Endothelial cell of umbilical vein (primary cell): ENCODE results near the gene LIPF. TPM values are rescaled to one million over a fixed set of nuclear protein-coding genes. Genes with fewer than 3 reads are reported as not detected.

Experiments used
- BruUV-seq: library from RNA; stranded (reverse); fragments of 400-500 nt; replicated peaks from 2 replicates; lab custom pipeline; 2021; lab: Mats Ljungman, UMichigan
- CTCF ChIA-PET: fragments of 300-600, 350-600 bp; sonication (Branson Sonifier 250); formaldehyde crosslinking; loops from one replicate; lab custom pipeline; 2021; ENCODE audit warnings: antibody characterized with exemption, inconsistent platforms; lab: Charles Lee
- POLR2A ChIA-PET: fragments of 300-600, 350-600 bp; sonication (Branson Sonifier 250); formaldehyde crosslinking; loops from one replicate; lab custom pipeline; 2021; ENCODE audit warnings: antibody characterized with exemption, inconsistent platforms; lab: Charles Lee
- DNase-seq: peaks from one replicate; pipeline ENCODE4 v3.0.0-alpha.2; 2011; ENCODE audit warnings: low read depth, low spot score
- FAIRE-seq: peaks from 2 replicates; lab custom pipeline; 2011; peaks lifted over from hg19 to GRCh38; lab: Jason Lieb, UNC
- H2AFZ ChIP-seq: 2 replicates; pipeline ENCODE4 v1.6.0; 2012; ENCODE audit warnings: low read depth, low read length, control low read depth, inconsistent platforms
- H3K27ac ChIP-seq: 2 replicates; pipeline ENCODE4 v1.5.1; 2011; ENCODE audit warnings: low read depth, mild to moderate bottlenecking, control low read depth, low read length, moderate library complexity; ENCODE audit not compliant: insufficient read depth
- H3K27me3 ChIP-seq, 2 experiments: 2 replicates each; pipeline versions ENCODE4 v1.6.0 to v1.6.1; 2011; ENCODE audit warnings: low read length in 2 of 2, mixed read lengths in 1 of 2; ENCODE audit not compliant: control insufficient read depth in 2 of 2, insufficient read depth in 2 of 2
- H3K36me3 ChIP-seq, 2 experiments: 2 replicates in 1 of 2; 3 replicates in 1 of 2; pipeline ENCODE4 v1.5.1; 2011; ENCODE audit warnings: low read length in 2 of 2, mild to moderate bottlenecking in 1 of 2, moderate library complexity in 1 of 2; ENCODE audit not compliant: control insufficient read depth in 2 of 2, insufficient read depth in 2 of 2; ENCODE audit errors: extremely low read depth in 1 of 2
- H3K4me1 ChIP-seq: 3 replicates; pipeline ENCODE4 v1.5.1; 2011; ENCODE audit warnings: mild to moderate bottlenecking, low read length; ENCODE audit not compliant: control insufficient read depth, insufficient read depth; ENCODE audit errors: extremely low read depth
- H3K4me2 ChIP-seq: 2 replicates; pipeline ENCODE4 v1.6.1; 2011; ENCODE audit warnings: low read length, control low read depth, mixed read lengths; ENCODE audit not compliant: insufficient read depth
- H3K4me3 ChIP-seq, 3 experiments: fragments of 200-600 bp in 1 of 3; sonication (generic), shearing (Covaris generic) in 1 of 3; replicated peaks in 1 of 3; 2 replicates each; pipeline ENCODE4 v1.5.1; 2011 to 2016; ENCODE audit warnings: control low read depth in 3 of 3, low read length in 3 of 3, mild to moderate bottlenecking in 2 of 3, inconsistent platforms in 1 of 3, low read depth in 1 of 3, moderate library complexity in 1 of 3; ENCODE audit not compliant: insufficient read depth in 1 of 3
- H3K79me2 ChIP-seq: 2 replicates; pipeline ENCODE4 v1.6.0; 2012; ENCODE audit warnings: low read length, inconsistent platforms; ENCODE audit not compliant: control insufficient read depth, insufficient read depth
- H3K9ac ChIP-seq: replicated peaks from 2 replicates; pipeline ENCODE3; 2011; ENCODE audit warnings: low read length, control low read depth; ENCODE audit not compliant: insufficient read depth; ENCODE audit errors: extremely low read depth
- H3K9me1 ChIP-seq: replicated peaks from 3 replicates; pipeline ENCODE4 v1.6.0; 2011; ENCODE audit warnings: mild to moderate bottlenecking, low read length; ENCODE audit not compliant: control insufficient read depth, insufficient read depth; ENCODE audit errors: extremely low read depth
- H3K9me3 ChIP-seq: replicated peaks from 2 replicates; pipeline ENCODE4 v1.5.1; 2012; ENCODE audit warnings: low read length, inconsistent platforms; ENCODE audit not compliant: control insufficient read depth, insufficient read depth
- H4K20me1 ChIP-seq: replicated peaks from 2 replicates; pipeline ENCODE3; 2011; ENCODE audit warnings: mild to moderate bottlenecking, low read length; ENCODE audit not compliant: control insufficient read depth, insufficient read depth; ENCODE audit errors: extremely low read depth
- EZH2 ChIP-seq: IDR thresholded peaks from 2 replicates; pipeline ENCODE4 v1.6.1; 2012; ENCODE audit warnings: borderline replicate concordance, low read depth, mild to moderate bottlenecking, moderate library complexity, low read length, inconsistent platforms; ENCODE audit not compliant: severe bottlenecking
- FOS ChIP-seq: IDR thresholded peaks from 2 replicates; pipeline ENCODE4 v1.6.1; 2011; ENCODE audit warnings: mild to moderate bottlenecking, low read length, moderate library complexity, borderline replicate concordance; ENCODE audit not compliant: insufficient read depth
- GATA2 ChIP-seq: IDR thresholded peaks from 2 replicates; pipeline ENCODE4 v1.7.0; 2011; ENCODE audit warnings: low read depth, mild to moderate bottlenecking, moderate library complexity, mixed read lengths, low read length; ENCODE audit not compliant: insufficient read length, insufficient read depth
- JUN ChIP-seq: IDR thresholded peaks from 2 replicates; pipeline ENCODE4 v1.6.1; 2011; ENCODE audit warnings: borderline replicate concordance, low read depth; ENCODE audit not compliant: insufficient read length, insufficient read depth
- MYC ChIP-seq: IDR thresholded peaks from one replicate; pipeline ENCODE4 v1.6.1; 2011; ENCODE audit warnings: mild to moderate bottlenecking, low read depth, low read length
- POLR2A ChIP-seq: IDR thresholded peaks from 2 replicates; pipeline ENCODE4 v1.6.1; 2012; ENCODE audit warnings: low read depth, mild to moderate bottlenecking, control low read depth, low read length
- POLR2AphosphoS5 ChIP-seq: IDR thresholded peaks from 2 replicates; pipeline ENCODE4 v1.6.1; 2012; ENCODE audit warnings: low read depth, mild to moderate bottlenecking, control low read depth, low read length, moderate library complexity; ENCODE audit not compliant: insufficient read depth
- dilution Hi-C: fragments of 300-500 bp; cut with MboI; formaldehyde crosslinking; loops from one replicate; pipeline ENCODE4 v1.15.0; 2019; ENCODE audit warnings: low sequenced_read_pairs; ENCODE audit not compliant: extremely low pct_ligation_motif_present
- intact Hi-C: fragments of 100-400 bp; cut with micrococcal nuclease; formaldehyde crosslinking; loops from one replicate; pipeline ENCODE4 v1.10.0; 2022
- polyA plus RNA-seq, 4 experiments: library from polyadenylated mRNA; depleted of rRNA in 3 of 4; stranded (reverse) in 3 of 4; unstranded in 1 of 4; fragments of >200 nt; gene quantifications; 2 replicates each; pipeline versions ENCODE4 v1.2.1 to v1.2.3, GENCODE V29; 2011 to 2012; ENCODE audit warnings: missing spikeins in 1 of 4
- total RNA-seq: library from RNA; stranded (reverse); gene quantifications from 2 replicates; pipeline ENCODE4 v1.2.3, GENCODE V29; 2021
- TF ChIP-seq, protein P1 (sequence below): IDR thresholded peaks from 2 replicates; pipeline ENCODE4 v1.6.1; 2011; ENCODE audit not compliant: insufficient read depth, insufficient read length
- TF ChIP-seq, protein P2 (sequence below), 2 donors: IDR thresholded peaks; 1 replicate in 1 of 2; 2 replicates in 1 of 2; pipeline ENCODE4 v1.5.1; 2011; ENCODE audit warnings: low read length in 2 of 2, mild to moderate bottlenecking in 2 of 2, moderate library complexity in 2 of 2, control low read depth in 1 of 2, inconsistent platforms in 1 of 2, low read depth in 1 of 2; ENCODE audit not compliant: insufficient read depth in 1 of 2; ENCODE audit errors: extremely low read depth in 1 of 2

LIPF gene
- total and polyA plus RNA-seq, 2 donors (not counting 3 experiments of a cell fraction or from before 2014, with no cell fraction given): not detected

DNA sequence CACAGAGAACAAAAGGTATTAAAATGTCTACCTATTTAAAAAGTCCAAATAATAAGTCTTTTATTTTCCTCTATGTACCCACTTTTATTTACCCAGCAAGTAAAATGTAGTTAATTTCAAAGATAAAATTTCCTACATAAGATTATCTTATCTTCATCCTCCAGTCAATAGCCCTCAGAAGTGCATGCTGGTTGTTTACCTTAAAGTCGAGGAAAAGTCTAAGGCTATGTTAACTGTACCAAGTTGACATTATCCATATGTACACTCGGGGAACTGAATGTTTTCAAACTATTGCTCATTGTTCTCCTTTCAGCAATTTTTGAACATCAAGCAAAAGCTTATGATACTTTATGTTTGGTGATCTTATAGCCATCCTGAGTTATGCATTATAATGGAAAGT is 24.1 kb upstream of the LIPF start:
- no peak for DNase-seq
- intact Hi-C loops: no loop called here
- BruUV-seq: no TSS peak
- Histone ChIP-seq H3K9ac (no peak overlapping the region), H3K4me2 (no peak overlapping the region), H3K79me2 (no peaks in the 10 kb centered on the region), H3K9me1 (no peaks in the 10 kb centered on the region), H3K36me3 (no peaks in the 10 kb centered on the region), H3K4me3 (no peak overlapping the region), H4K20me1 (no peaks in the 10 kb centered on the region), H3K4me1 (no peaks in the 10 kb centered on the region), H2AFZ (no peak overlapping the region), H3K27me3 (no peaks in the 10 kb centered on the region), H3K27ac (no peak overlapping the region), H3K9me3 (no peaks in the 10 kb centered on the region)
- dilution Hi-C loops: no loop called here
- TF ChIP-seq FOS: no peak
- TF ChIP-seq GATA2: no peak
- TF ChIP-seq, protein P1, sequence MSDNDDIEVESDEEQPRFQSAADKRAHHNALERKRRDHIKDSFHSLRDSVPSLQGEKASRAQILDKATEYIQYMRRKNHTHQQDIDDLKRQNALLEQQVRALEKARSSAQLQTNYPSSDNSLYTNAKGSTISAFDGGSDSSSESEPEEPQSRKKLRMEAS: no peak
- TF ChIP-seq JUN: no peak
- TF ChIP-seq, protein P2, sequence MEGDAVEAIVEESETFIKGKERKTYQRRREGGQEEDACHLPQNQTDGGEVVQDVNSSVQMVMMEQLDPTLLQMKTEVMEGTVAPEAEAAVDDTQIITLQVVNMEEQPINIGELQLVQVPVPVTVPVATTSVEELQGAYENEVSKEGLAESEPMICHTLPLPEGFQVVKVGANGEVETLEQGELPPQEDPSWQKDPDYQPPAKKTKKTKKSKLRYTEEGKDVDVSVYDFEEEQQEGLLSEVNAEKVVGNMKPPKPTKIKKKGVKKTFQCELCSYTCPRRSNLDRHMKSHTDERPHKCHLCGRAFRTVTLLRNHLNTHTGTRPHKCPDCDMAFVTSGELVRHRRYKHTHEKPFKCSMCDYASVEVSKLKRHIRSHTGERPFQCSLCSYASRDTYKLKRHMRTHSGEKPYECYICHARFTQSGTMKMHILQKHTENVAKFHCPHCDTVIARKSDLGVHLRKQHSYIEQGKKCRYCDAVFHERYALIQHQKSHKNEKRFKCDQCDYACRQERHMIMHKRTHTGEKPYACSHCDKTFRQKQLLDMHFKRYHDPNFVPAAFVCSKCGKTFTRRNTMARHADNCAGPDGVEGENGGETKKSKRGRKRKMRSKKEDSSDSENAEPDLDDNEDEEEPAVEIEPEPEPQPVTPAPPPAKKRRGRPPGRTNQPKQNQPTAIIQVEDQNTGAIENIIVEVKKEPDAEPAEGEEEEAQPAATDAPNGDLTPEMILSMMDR (IDR thresholded peaks at IDR 0.05; ENCODE audit: extremely low read depth in 1 of 2, insufficient read depth in 1 of 2, low read depth in 1 of 2, low read length in 2 of 2): no peak
- TF ChIP-seq POLR2A: no peak
- no peak for TF ChIP-seq MYC
- no peak for TF ChIP-seq EZH2
- TF ChIP-seq POLR2AphosphoS5: no peak
- POLR2A ChIA-PET: no interaction called here
- CTCF ChIA-PET: interaction anchor here (1.4 to 1.7 kb wide), 2 partner anchors 57 to 75 kb away, joined by 3 to 4 read pairs; partner anchors contain the start of gene RNLS
- no peak for FAIRE-seq
